HepG2 (cell line): ENCODE data around the gene GLCE. TPM values are rescaled to one million over a fixed set of nuclear protein-coding genes. Genes with fewer than 3 reads are reported as not detected.

Experiments
- ATAC-seq: fragments of 200-7000 bp; cut with Tn5 transposase; 3 replicates; pipeline ENCODE4 v1.9.1; 2020; ENCODE audit warnings: mild to moderate bottlenecking, moderate library complexity
- BruUV-seq: library from RNA; stranded (reverse); fragments of 400-500 nt; replicated peaks from 2 replicates; lab custom pipeline; 2021; lab: Mats Ljungman, UMichigan
- CTCF ChIA-PET: fragments of 300-600 bp; formaldehyde crosslinking; extraction: SDS; loops from one replicate; lab custom pipeline; 2021; ENCODE audit warnings: low total read pairs, inconsistent platforms, low intra/inter-chr PET ratio; lab: Yijun Ruan, JAX
- POLR2A ChIA-PET: fragments of 350-600 bp; sonication (Branson Sonifier 250); formaldehyde crosslinking; loops from one replicate; lab custom pipeline; 2020; ENCODE audit warnings: antibody characterized with exemption, inconsistent platforms; lab: Yijun Ruan, JAX
- DNase-seq: peaks from one replicate; pipeline ENCODE4 v3.0.0-alpha.2; 2015; ENCODE audit warnings: low spot score
- FAIRE-seq: peaks from 3 replicates; lab custom pipeline; 2011; peaks lifted over from hg19 to GRCh38; lab: Jason Lieb, UNC
- H2AFZ ChIP-seq: one replicate; pipeline ENCODE4 v1.6.1; 2011; ENCODE audit warnings: low read length, inconsistent platforms
- H3K27ac ChIP-seq: fragments of 300-600 bp; 3 replicates; pipeline ENCODE4 v1.8.0; 2011; ENCODE audit warnings: mixed run types, mild to moderate bottlenecking, mixed read lengths, low read length, inconsistent platforms; ENCODE audit not compliant: insufficient read depth; ENCODE audit errors: extremely low read length
- H3K27me3 ChIP-seq, 2 experiments: fragments of 200-600 bp in 1 of 2; 2 replicates in 1 of 2; 3 replicates in 1 of 2; pipeline versions ENCODE4 v1.6.0 to v1.8.0; 2011; ENCODE audit warnings: low read length in 2 of 2, mild to moderate bottlenecking in 2 of 2, moderate library complexity in 2 of 2, inconsistent platforms in 1 of 2; ENCODE audit not compliant: insufficient read depth in 2 of 2, control insufficient read depth in 1 of 2
- H3K36me3 ChIP-seq, 2 experiments: fragments of 200-600 bp in 1 of 2; replicated peaks in 1 of 2; 2 replicates in 1 of 2; 3 replicates in 1 of 2; pipeline versions ENCODE4 v1.5.1 to v1.8.0; 2011; ENCODE audit warnings: low read length in 2 of 2, inconsistent platforms in 1 of 2; ENCODE audit not compliant: insufficient read depth in 2 of 2, control insufficient read depth in 1 of 2
- H3K4me1 ChIP-seq: 2 replicates; pipeline ENCODE4 v1.5.1; 2012; ENCODE audit warnings: low read length, inconsistent platforms; ENCODE audit not compliant: insufficient read depth
- H3K4me2 ChIP-seq: 2 replicates; pipeline ENCODE4 v1.6.0; 2011; ENCODE audit warnings: low read depth, low read length, inconsistent platforms
- H3K4me3 ChIP-seq, 3 experiments: fragments of 200-600 bp in 1 of 3; sonication (generic), shearing (Covaris generic) in 1 of 3; replicated peaks in 1 of 3; 2 replicates each; pipeline ENCODE4 v1.5.1; 2011 to 2016; ENCODE audit warnings: low read length in 3 of 3, inconsistent platforms in 2 of 3, low read depth in 2 of 3, mild to moderate bottlenecking in 2 of 3, control low read depth in 1 of 3, mixed read lengths in 1 of 3; ENCODE audit not compliant: insufficient read depth in 1 of 3
- H3K79me2 ChIP-seq: one replicate; pipeline ENCODE4 v1.6.1; 2011; ENCODE audit warnings: low read length, inconsistent platforms; ENCODE audit not compliant: insufficient read depth
- H3K9ac ChIP-seq: 2 replicates; pipeline ENCODE4 v1.6.0; 2011; ENCODE audit warnings: mild to moderate bottlenecking, low read depth, low read length, inconsistent platforms; ENCODE audit not compliant: insufficient read depth
- H3K9me3 ChIP-seq: 2 replicates; pipeline ENCODE4 v1.5.1; 2012; ENCODE audit warnings: mild to moderate bottlenecking, low read length
- H4K20me1 ChIP-seq: 2 replicates; pipeline ENCODE4 v1.6.0; 2011; ENCODE audit warnings: inconsistent platforms, mild to moderate bottlenecking, low read length, moderate library complexity; ENCODE audit not compliant: insufficient read depth
- FOXK1 ChIP-seq: sonication (generic); formaldehyde crosslinking; IDR thresholded peaks from 2 replicates; pipeline ENCODE4 v1.4.0; 2020; ENCODE audit warnings: low read depth, missing genetic modification reagents, borderline replicate concordance
- HOXA3 ChIP-seq: sonication (generic); formaldehyde crosslinking; IDR thresholded peaks from 2 replicates; pipeline ENCODE4 v1.5.0; 2020; ENCODE audit warnings: missing genetic modification reagents
- KAT2B ChIP-seq: fragments of 150-350 bp; IDR thresholded peaks from 2 replicates; pipeline ENCODE4 v1.6.1; 2014; ENCODE audit warnings: low read depth, low read length, borderline replicate concordance
- MED1 ChIP-seq: sonication (generic); formaldehyde crosslinking; IDR thresholded peaks from 2 replicates; pipeline ENCODE4 v1.4.0; 2020; ENCODE audit warnings: missing genetic modification reagents
- PCBP1 ChIP-seq: fragments of 200-400 bp; formaldehyde crosslinking; IDR thresholded peaks from 2 replicates; pipeline ENCODE4 v1.6.1; 2017; ENCODE audit warnings: mild to moderate bottlenecking, low read depth, low read length, borderline replicate concordance
- PHB2 ChIP-seq: fragments of 450-650 bp; IDR thresholded peaks from 2 replicates; pipeline ENCODE4 v1.6.1; 2018; ENCODE audit not compliant: partially characterized antibody
- STAG1 ChIP-seq: sonication (generic); formaldehyde crosslinking; IDR thresholded peaks from 2 replicates; pipeline ENCODE4 v1.4.0; 2020; ENCODE audit warnings: missing genetic modification reagents
- U2AF2 ChIP-seq: fragments of 200-400 bp; formaldehyde crosslinking; IDR thresholded peaks from 2 replicates; pipeline ENCODE4 v1.6.1; 2017; ENCODE audit warnings: low read depth, mild to moderate bottlenecking, low read length
- YEATS2 ChIP-seq: sonication (generic); formaldehyde crosslinking; IDR thresholded peaks from 2 replicates; pipeline ENCODE4 v1.4.0; 2020; ENCODE audit warnings: missing genetic modification reagents, borderline replicate concordance
- ZNF253 ChIP-seq: sonication (generic); formaldehyde crosslinking; IDR thresholded peaks from 2 replicates; pipeline ENCODE4 v1.8.0; 2022; ENCODE audit warnings: mild to moderate bottlenecking, missing genetic modification reagents, borderline replicate concordance
- ZNF274 ChIP-seq: sonication (generic); formaldehyde crosslinking; IDR thresholded peaks from 2 replicates; pipeline ENCODE4 v1.5.1; 2020; ENCODE audit warnings: mild to moderate bottlenecking, missing genetic modification reagents
- ZNF326 ChIP-seq: sonication (generic); formaldehyde crosslinking; IDR thresholded peaks from 2 replicates; pipeline ENCODE4 v1.4.0; 2020; ENCODE audit warnings: missing genetic modification reagents, borderline replicate concordance
- ZNF782 ChIP-seq: sonication (generic); formaldehyde crosslinking; IDR thresholded peaks from 2 replicates; pipeline ENCODE4 v1.4.0; 2020; ENCODE audit warnings: missing genetic modification reagents, mild to moderate bottlenecking, borderline replicate concordance
- ZSCAN29 ChIP-seq: sonication (generic); formaldehyde crosslinking; conservative IDR thresholded peaks from 2 replicates; pipeline ENCODE4 v1.4.0; 2020; ENCODE audit warnings: mild to moderate bottlenecking, missing genetic modification reagents
- WGBS: methylation state at CpG from one replicate; pipeline ENCODE4 v1.1.6; 2017; ENCODE audit warnings: low lambda C conversion rate; 5-methylcytosine and 5-hydroxymethylcytosine counted together
- in situ Hi-C: cut with HindIII; loops from 2 replicates; pipeline ENCODE4 v1.10.0; 2017; ENCODE audit warnings: low pct_unique_long_range_greater_than_20kb; ENCODE audit not compliant: extremely low pct_ligation_motif_present
- intact Hi-C: fragments of 100-400 bp; cut with micrococcal nuclease; formaldehyde crosslinking; loops from one replicate; pipeline ENCODE4 v1.10.0; 2022; ENCODE audit not compliant: unreplicated experiment
- polyA plus RNA-seq, 8 experiments: library from polyadenylated mRNA; depleted of rRNA in 3 of 8; stranded (reverse) in 7 of 8; unstranded in 1 of 8; fragments of >200 nt; fragmentation: Illumina TruSeq in 4 of 8; extraction: Trizol in 4 of 8; gene quantifications; 2 replicates each; pipeline versions ENCODE4 v1.2.1 to v1.2.3, GENCODE V29; 2011 to 2016; ENCODE audit warnings: low read depth in 4 of 8, missing spikeins in 1 of 8, mixed read lengths in 1 of 8; ENCODE audit not compliant: insufficient read depth in 1 of 8
- total RNA-seq, 5 experiments: library from RNA; depleted of rRNA; stranded (reverse); fragments of >200 nt; fragmentation: Illumina TruSeq; extraction: Trizol; gene quantifications; 2 replicates each; pipeline ENCODE4 v1.2.3, GENCODE V29; 2016; ENCODE audit warnings: low read depth in 1 of 5
- TF ChIP-seq, protein P1 (sequence below): sonication (generic); formaldehyde crosslinking; IDR thresholded peaks from 2 replicates; pipeline ENCODE4 v1.5.0; 2020; ENCODE audit warnings: missing genetic modification reagents
- TF ChIP-seq, protein P2 (sequence below): sonication (generic); formaldehyde crosslinking; IDR thresholded peaks from 2 replicates; pipeline ENCODE4 v1.4.0; 2020; ENCODE audit warnings: missing genetic modification reagents
- TF ChIP-seq, protein P3 (sequence below): sonication (generic); formaldehyde crosslinking; conservative IDR thresholded peaks from 2 replicates; pipeline ENCODE4 v1.4.0; 2020; ENCODE audit warnings: missing genetic modification reagents
- TF ChIP-seq, protein P4 (sequence below): sonication (generic); formaldehyde crosslinking; IDR thresholded peaks from 2 replicates; pipeline ENCODE4 v1.4.0; 2020; ENCODE audit warnings: missing genetic modification reagents, borderline replicate concordance
- TF ChIP-seq, protein P5 (sequence below): sonication (generic); formaldehyde crosslinking; IDR thresholded peaks from 2 replicates; pipeline ENCODE4 v1.5.1; 2020; ENCODE audit warnings: missing genetic modification reagents, mild to moderate bottlenecking, borderline replicate concordance

GLCE gene
- total and polyA plus RNA-seq, 2 of the 13 experiments (the other 11 are each of a cell fraction or from before 2014, with no cell fraction given) = 12.9 to 23.4 TPM

DNA sequence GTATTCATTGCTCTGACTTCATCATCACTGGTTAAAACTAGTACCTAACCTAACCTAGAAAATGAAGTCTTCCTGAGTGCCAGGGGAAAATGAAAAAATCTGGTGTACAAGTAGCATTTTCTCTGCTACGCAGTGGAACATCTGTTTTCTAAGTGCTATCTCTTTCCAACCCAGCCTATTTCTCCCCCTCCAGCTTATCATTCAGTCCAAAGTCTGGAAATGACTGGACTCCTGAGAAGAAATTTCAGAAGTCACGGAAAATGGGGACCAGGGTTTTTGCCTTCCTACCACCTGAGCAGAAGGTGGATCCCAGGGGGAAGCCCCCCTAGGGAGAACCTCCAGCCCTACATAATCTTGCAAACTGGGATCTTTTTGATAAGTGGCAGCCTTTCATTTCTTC, 9.6 kb upstream of the GLCE start:
- H3K27ac ChIP-seq = no peak overlapping the region
- H3K4me3 ChIP-seq = no peak overlapping the region
- DNase-seq (no peak), FAIRE-seq (no peak), ATAC-seq (no peak)
- POLR2A ChIA-PET = no interaction called here
- no peaks in the 10 kb centered on the region for H3K27me3 ChIP-seq
- H3K9me3 ChIP-seq = no peaks in the 10 kb centered on the region
- H3K36me3 ChIP-seq = no peaks in the 10 kb centered on the region
- H2AFZ ChIP-seq = no peak overlapping the region
- TF ChIP-seq YEATS2 (CRISPR knock-in tag) (no peak), HOXA3 (CRISPR knock-in tag) (no peak), PHB2 (no peak), ZNF326 (CRISPR knock-in tag) (no peak), ZNF274 (CRISPR knock-in tag) (no peak), ZNF253 (CRISPR knock-in tag) (no peak), PCBP1 (no peak), KAT2B (no peak), U2AF2 (no peak), STAG1 (no peak), ZNF782 (no peak), ZSCAN29 (CRISPR knock-in tag) (no peak), FOXK1 (CRISPR knock-in tag) (no peak), MED1 (CRISPR knock-in tag) (no peak)
- TF ChIP-seq, protein P1, sequence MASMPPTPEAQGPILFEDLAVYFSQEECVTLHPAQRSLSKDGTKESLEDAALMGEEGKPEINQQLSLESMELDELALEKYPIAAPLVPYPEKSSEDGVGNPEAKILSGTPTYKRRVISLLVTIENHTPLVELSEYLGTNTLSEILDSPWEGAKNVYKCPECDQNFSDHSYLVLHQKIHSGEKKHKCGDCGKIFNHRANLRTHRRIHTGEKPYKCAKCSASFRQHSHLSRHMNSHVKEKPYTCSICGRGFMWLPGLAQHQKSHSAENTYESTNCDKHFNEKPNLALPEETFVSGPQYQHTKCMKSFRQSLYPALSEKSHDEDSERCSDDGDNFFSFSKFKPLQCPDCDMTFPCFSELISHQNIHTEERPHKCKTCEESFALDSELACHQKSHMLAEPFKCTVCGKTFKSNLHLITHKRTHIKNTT (CRISPR knock-in tag) = no peak
- TF ChIP-seq, protein P2, sequence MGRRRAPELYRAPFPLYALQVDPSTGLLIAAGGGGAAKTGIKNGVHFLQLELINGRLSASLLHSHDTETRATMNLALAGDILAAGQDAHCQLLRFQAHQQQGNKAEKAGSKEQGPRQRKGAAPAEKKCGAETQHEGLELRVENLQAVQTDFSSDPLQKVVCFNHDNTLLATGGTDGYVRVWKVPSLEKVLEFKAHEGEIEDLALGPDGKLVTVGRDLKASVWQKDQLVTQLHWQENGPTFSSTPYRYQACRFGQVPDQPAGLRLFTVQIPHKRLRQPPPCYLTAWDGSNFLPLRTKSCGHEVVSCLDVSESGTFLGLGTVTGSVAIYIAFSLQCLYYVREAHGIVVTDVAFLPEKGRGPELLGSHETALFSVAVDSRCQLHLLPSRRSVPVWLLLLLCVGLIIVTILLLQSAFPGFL = no peak
- TF ChIP-seq, protein P3, sequence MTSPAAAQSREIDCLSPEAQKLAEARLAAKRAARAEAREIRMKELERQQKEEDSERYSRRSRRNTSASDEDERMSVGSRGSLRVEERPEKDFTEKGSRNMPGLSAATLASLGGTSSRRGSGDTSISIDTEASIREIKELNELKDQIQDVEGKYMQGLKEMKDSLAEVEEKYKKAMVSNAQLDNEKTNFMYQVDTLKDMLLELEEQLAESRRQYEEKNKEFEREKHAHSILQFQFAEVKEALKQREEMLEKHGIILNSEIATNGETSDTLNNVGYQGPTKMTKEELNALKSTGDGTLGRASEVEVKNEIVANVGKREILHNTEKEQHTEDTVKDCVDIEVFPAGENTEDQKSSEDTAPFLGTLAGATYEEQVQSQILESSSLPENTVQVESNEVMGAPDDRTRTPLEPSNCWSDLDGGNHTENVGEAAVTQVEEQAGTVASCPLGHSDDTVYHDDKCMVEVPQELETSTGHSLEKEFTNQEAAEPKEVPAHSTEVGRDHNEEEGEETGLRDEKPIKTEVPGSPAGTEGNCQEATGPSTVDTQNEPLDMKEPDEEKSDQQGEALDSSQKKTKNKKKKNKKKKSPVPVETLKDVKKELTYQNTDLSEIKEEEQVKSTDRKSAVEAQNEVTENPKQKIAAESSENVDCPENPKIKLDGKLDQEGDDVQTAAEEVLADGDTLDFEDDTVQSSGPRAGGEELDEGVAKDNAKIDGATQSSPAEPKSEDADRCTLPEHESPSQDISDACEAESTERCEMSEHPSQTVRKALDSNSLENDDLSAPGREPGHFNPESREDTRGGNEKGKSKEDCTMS (CRISPR knock-in tag) = no peak
- TF ChIP-seq, protein P4, sequence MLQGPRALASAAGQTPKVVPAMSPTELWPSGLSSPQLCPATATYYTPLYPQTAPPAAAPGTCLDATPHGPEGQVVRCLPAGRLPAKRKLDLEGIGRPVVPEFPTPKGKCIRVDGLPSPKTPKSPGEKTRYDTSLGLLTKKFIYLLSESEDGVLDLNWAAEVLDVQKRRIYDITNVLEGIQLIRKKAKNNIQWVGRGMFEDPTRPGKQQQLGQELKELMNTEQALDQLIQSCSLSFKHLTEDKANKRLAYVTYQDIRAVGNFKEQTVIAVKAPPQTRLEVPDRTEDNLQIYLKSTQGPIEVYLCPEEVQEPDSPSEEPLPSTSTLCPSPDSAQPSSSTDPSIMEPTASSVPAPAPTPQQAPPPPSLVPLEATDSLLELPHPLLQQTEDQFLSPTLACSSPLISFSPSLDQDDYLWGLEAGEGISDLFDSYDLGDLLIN (CRISPR knock-in tag) = no peak
- TF ChIP-seq, protein P5, sequence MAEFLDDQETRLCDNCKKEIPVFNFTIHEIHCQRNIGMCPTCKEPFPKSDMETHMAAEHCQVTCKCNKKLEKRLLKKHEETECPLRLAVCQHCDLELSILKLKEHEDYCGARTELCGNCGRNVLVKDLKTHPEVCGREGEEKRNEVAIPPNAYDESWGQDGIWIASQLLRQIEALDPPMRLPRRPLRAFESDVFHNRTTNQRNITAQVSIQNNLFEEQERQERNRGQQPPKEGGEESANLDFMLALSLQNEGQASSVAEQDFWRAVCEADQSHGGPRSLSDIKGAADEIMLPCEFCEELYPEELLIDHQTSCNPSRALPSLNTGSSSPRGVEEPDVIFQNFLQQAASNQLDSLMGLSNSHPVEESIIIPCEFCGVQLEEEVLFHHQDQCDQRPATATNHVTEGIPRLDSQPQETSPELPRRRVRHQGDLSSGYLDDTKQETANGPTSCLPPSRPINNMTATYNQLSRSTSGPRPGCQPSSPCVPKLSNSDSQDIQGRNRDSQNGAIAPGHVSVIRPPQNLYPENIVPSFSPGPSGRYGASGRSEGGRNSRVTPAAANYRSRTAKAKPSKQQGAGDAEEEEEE (CRISPR knock-in tag) = no peak
- peaks cover 25% of the 10 kb centered on the region for H3K4me1 ChIP-seq
- no peak overlapping the region for H3K9ac ChIP-seq
- in situ Hi-C loops = no loop called here
- CTCF ChIA-PET = no interaction called here
- 29% methylated on average over 2 of the region's 2 CpGs for WGBS
- no peaks in the 10 kb centered on the region for H3K79me2 ChIP-seq
- H4K20me1 ChIP-seq = no peaks in the 10 kb centered on the region
- no peak overlapping the region for H3K4me2 ChIP-seq
- intact Hi-C loops = no loop called here
- BruUV-seq = no TSS peak
